IMR-90 (cell line): Measurements from ENCODE around the gene ARHGEF10L. TPM values are rescaled to one million over a fixed set of nuclear protein-coding genes. Genes with fewer than 3 reads are reported as not detected.
A peak's percentile ranks its signal among the peaks of the same experiment; 100 is the strongest.

Experiments
- ATAC-seq: fragments of 200-7000 bp; cut with Tn5 transposase; 2 replicates; pipeline ENCODE4 v1.9.1; 2020; ENCODE audit warnings: low read depth, mild to moderate bottlenecking, moderate library complexity
- BruUV-seq: library from RNA; stranded (reverse); fragments of 400-500 nt; replicated peaks from 2 replicates; lab custom pipeline; 2021; lab: Mats Ljungman, UMichigan
- CTCF ChIA-PET: fragments of 300-600 bp; formaldehyde crosslinking; extraction: SDS; loops from one replicate; lab custom pipeline; 2021; ENCODE audit warnings: antibody characterized with exemption; lab: Yijun Ruan, JAX
- POLR2A ChIA-PET: fragments of 300-600 bp; sonication (Branson Sonifier 250); formaldehyde crosslinking; loops from one replicate; lab custom pipeline; 2022; ENCODE audit warnings: antibody characterized with exemption; ENCODE audit not compliant: unreplicated experiment; lab: Charles Lee
- DNase-seq: peaks from one replicate; pipeline ENCODE4 v3.0.0; 2013
- H2AFZ ChIP-seq: replicated peaks from 2 replicates; pipeline ENCODE3; 2013; ENCODE audit warnings: low read length, mild to moderate bottlenecking; ENCODE audit not compliant: poor library complexity
- H2AK5ac ChIP-seq: 2 replicates; pipeline ENCODE4 v1.6.1; 2013; ENCODE audit warnings: low read depth, low read length, inconsistent platforms
- H2AK9ac ChIP-seq: replicated peaks from 2 replicates; pipeline ENCODE3; 2013; ENCODE audit warnings: mild to moderate bottlenecking, low read depth, low read length, moderate library complexity; ENCODE audit not compliant: poor library complexity
- H2BK120ac ChIP-seq: 2 replicates; pipeline ENCODE4 v1.6.1; 2013; ENCODE audit warnings: low read depth, low read length, inconsistent platforms
- H2BK15ac ChIP-seq: 3 replicates; pipeline ENCODE4 v1.6.1; 2013; ENCODE audit warnings: low read depth, low read length, inconsistent platforms
- H2BK20ac ChIP-seq: 2 replicates; pipeline ENCODE4 v1.6.1; 2013; ENCODE audit warnings: low read depth, mild to moderate bottlenecking, inconsistent platforms, low read length, moderate library complexity
- H2BK5ac ChIP-seq: 2 replicates; pipeline ENCODE4 v1.6.1; 2013; ENCODE audit warnings: mild to moderate bottlenecking, low read depth, low read length, inconsistent platforms; ENCODE audit not compliant: poor library complexity, severe bottlenecking
- H3K14ac ChIP-seq: replicated peaks from 2 replicates; pipeline ENCODE4 v1.6.1; 2013; ENCODE audit warnings: low read depth, low read length, inconsistent platforms
- H3K18ac ChIP-seq: 2 replicates; pipeline ENCODE4 v1.6.1; 2013; ENCODE audit warnings: low read depth, low read length, control low read depth
- H3K23ac ChIP-seq: 2 replicates; pipeline ENCODE4 v1.6.1; 2013; ENCODE audit warnings: low read depth, low read length, inconsistent platforms
- H3K27ac ChIP-seq: 2 replicates; pipeline ENCODE4 v1.5.1; 2013; ENCODE audit warnings: mild to moderate bottlenecking, control low read depth, low read length; ENCODE audit not compliant: insufficient read depth
- H3K27me3 ChIP-seq: 2 replicates; pipeline ENCODE4 v1.6.1; 2013; ENCODE audit warnings: low read length; ENCODE audit not compliant: control insufficient read depth, insufficient read depth
- H3K36me3 ChIP-seq: 2 replicates; pipeline ENCODE4 v1.6.1; 2013; ENCODE audit warnings: low read length, mixed read lengths; ENCODE audit not compliant: control insufficient read depth, insufficient read depth
- H3K4ac ChIP-seq: 2 replicates; pipeline ENCODE4 v1.6.1; 2013; ENCODE audit warnings: low read depth, low read length, inconsistent platforms
- H3K4me1 ChIP-seq: 2 replicates; pipeline ENCODE4 v1.6.1; 2013; ENCODE audit warnings: low read length, mixed read lengths; ENCODE audit not compliant: control insufficient read depth, insufficient read depth
- H3K4me2 ChIP-seq: 2 replicates; pipeline ENCODE4 v1.6.1; 2013; ENCODE audit warnings: low read depth, mild to moderate bottlenecking, control low read depth, low read length, moderate library complexity
- H3K4me3 ChIP-seq: 2 replicates; pipeline ENCODE4 v1.5.1; 2013; ENCODE audit warnings: low read depth, mild to moderate bottlenecking, control low read depth, low read length, moderate library complexity; ENCODE audit not compliant: insufficient read depth
- H3K56ac ChIP-seq: 2 replicates; pipeline ENCODE4 v1.6.1; 2013; ENCODE audit warnings: low read length, inconsistent platforms; ENCODE audit not compliant: insufficient read depth; ENCODE audit errors: extremely low read depth
- H3K79me1 ChIP-seq, 2 experiments: 2 replicates each; pipeline ENCODE4 v1.6.1; 2013; ENCODE audit warnings: low read length in 2 of 2, inconsistent platforms in 1 of 2, low read depth in 1 of 2
- H3K9ac ChIP-seq: 2 replicates; pipeline ENCODE4 v1.6.1; 2013; ENCODE audit warnings: low read depth, low read length, control low read depth
- H3K9me1 ChIP-seq: 2 replicates; pipeline ENCODE4 v1.6.1; 2013; ENCODE audit warnings: low read length, inconsistent platforms; ENCODE audit not compliant: insufficient read depth
- H3K9me3 ChIP-seq: 2 replicates; pipeline ENCODE4 v1.6.1; 2013; ENCODE audit warnings: low read length; ENCODE audit not compliant: control insufficient read depth, insufficient read depth
- H4K20me1 ChIP-seq: 2 replicates; pipeline ENCODE4 v1.6.1; 2013; ENCODE audit warnings: low read length, inconsistent platforms; ENCODE audit not compliant: insufficient read depth
- H4K5ac ChIP-seq: 2 replicates; pipeline ENCODE4 v1.6.1; 2013; ENCODE audit warnings: mild to moderate bottlenecking, low read depth, low read length, control low read depth
- H4K8ac ChIP-seq, 2 experiments: 2 replicates each; pipeline ENCODE4 v1.6.1; 2013; ENCODE audit warnings: low read depth in 2 of 2, low read length in 2 of 2, control low read depth in 1 of 2, inconsistent platforms in 1 of 2
- H4K91ac ChIP-seq: 2 replicates; pipeline ENCODE4 v1.6.1; 2013; ENCODE audit warnings: low read depth, low read length, inconsistent platforms; ENCODE audit not compliant: insufficient read depth
- BHLHE40 ChIP-seq: fragments of 150-350 bp; IDR thresholded peaks from 2 replicates; pipeline ENCODE4 v1.6.1; 2016; ENCODE audit warnings: mild to moderate bottlenecking, low read depth, low read length
- CHD1 ChIP-seq: IDR thresholded peaks from 2 replicates; pipeline ENCODE4 v1.6.1; 2012; ENCODE audit warnings: low read depth, low read length, improper control_type of control experiment
- FOS ChIP-seq: fragments of 150-350 bp; IDR thresholded peaks from 2 replicates; pipeline ENCODE4 v1.6.1; 2016; ENCODE audit warnings: low read depth, low read length
- MAZ ChIP-seq: IDR thresholded peaks from 2 replicates; pipeline ENCODE4 v1.6.1; 2012; ENCODE audit warnings: low read depth, mild to moderate bottlenecking, low read length, improper control_type of control experiment, moderate library complexity, borderline replicate concordance
- POLR2A ChIP-seq: IDR thresholded peaks from 2 replicates; pipeline ENCODE4 v1.6.1; 2012; ENCODE audit warnings: mild to moderate bottlenecking, low read depth, low read length
- RAD21 ChIP-seq: IDR thresholded peaks from 2 replicates; pipeline ENCODE4 v1.6.1; 2012; ENCODE audit warnings: low read length, improper control_type of control experiment
- SMC3 ChIP-seq: fragments of 150-350 bp; IDR thresholded peaks from 2 replicates; pipeline ENCODE4 v1.6.1; 2016; ENCODE audit warnings: low read depth, mild to moderate bottlenecking, antibody characterized with exemption, low read length, moderate library complexity
- WGBS, 2 experiments: methylation state at CpG; one replicate each; pipeline versions ENCODE4 v1.1.5 to v1.1.7; 2013; ENCODE audit warnings: missing lambda C conversion rate in 2 of 2; ENCODE audit not compliant: insufficient read length in 1 of 2; ENCODE audit errors: extremely low coverage in 2 of 2; 5-methylcytosine and 5-hydroxymethylcytosine counted together
- dilution Hi-C: fragments of 300-500 bp; cut with HindIII; formaldehyde crosslinking; loops from one replicate; pipeline ENCODE4 v1.14.3; 2018; ENCODE audit warnings: low sequenced_read_pairs; ENCODE audit not compliant: unreplicated experiment
- in situ Hi-C: fragments of 300-500 bp; cut with MboI; formaldehyde crosslinking; loops from 3 replicates; pipeline ENCODE4 v1.14.3; 2019; ENCODE audit warnings: low sequenced_read_pairs, inconsistent platforms, mixed read lengths
- intact Hi-C: fragments of 100-400 bp; cut with micrococcal nuclease; formaldehyde crosslinking; loops from 2 replicates; pipeline ENCODE4 v1.10.0; 2022
- polyA plus RNA-seq, 3 experiments: library from polyadenylated mRNA; depleted of rRNA; stranded (reverse); fragments of >200 nt; gene quantifications; 2 replicates each; pipeline ENCODE4 v1.2.3, GENCODE V29; 2012; ENCODE audit warnings: low replicate concordance in 1 of 3
- total RNA-seq: library from RNA; depleted of rRNA; stranded (reverse); fragments of >200 nt; gene quantifications from 2 replicates; pipeline ENCODE4 v1.2.3, GENCODE V29; 2012
- TF ChIP-seq, protein P1 (sequence below): fragments of 150-350 bp; IDR thresholded peaks from 2 replicates; pipeline ENCODE4 v1.6.1; 2016; ENCODE audit warnings: low read depth, mild to moderate bottlenecking, low read length, moderate library complexity, borderline replicate concordance

ARHGEF10L gene
- total and polyA plus RNA-seq, 2 of the 4 experiments (the other 2 are of a cell fraction), result 4.8 to 12.4 TPM

DNA sequence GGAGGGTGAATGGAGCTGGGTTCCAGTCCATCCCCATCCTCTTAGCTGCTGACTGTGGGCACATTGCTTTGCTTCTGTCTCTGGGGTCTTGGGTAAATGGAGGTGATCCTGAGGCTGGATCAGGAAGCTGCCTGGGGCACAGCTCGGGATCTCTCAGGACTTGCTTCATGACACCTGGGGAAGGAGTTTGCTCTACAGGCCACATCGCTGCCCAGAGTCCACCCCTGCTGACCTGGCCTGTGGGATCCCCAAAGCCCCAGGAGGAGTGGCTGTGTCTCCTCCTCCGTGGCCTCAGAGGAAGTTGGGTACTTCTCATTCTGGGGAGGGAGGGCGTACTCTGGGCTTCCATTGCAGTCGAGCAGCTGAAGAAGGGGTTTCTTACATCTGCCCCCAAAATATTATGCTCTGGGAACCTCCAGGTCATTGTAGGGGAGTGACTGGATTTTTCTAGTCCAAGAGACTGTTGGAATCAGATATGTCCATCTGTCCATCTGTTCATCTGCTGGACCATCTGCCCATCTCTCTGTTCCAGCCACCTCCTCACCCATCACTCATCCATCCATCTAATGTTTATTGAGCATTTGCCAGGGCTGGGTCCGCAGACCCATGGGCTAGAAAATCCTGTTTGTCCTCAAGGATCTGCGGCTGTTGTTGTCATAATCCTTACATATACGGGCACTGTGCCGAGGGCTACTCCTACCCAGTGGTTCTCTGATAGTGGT, 45.9 kb downstream of the ARHGEF10L start:
- Histone ChIP-seq H3K9me1 (peaks cover 22% of the 10 kb centered on the region), H3K18ac (no peak overlapping the region), H2BK5ac (no peak overlapping the region), H3K27me3 (no peaks in the 10 kb centered on the region), H3K9ac (no peak overlapping the region), H3K4me1 (peaks cover 30% of the 10 kb centered on the region), H3K4ac (peak overlapping the region; percentile 0; the same call in 1 of the 2 replicates), H3K23ac (no peak overlapping the region), H4K8ac (no peak overlapping the region; a peak in 1 of 4 replicates), H3K79me1 (peaks cover 0 to 27% of the 10 kb centered on the region in 2 experiments; a peak in 2 of 4 replicates), H2AFZ (no peak overlapping the region), H3K14ac (0 out of 2 replicates have a peak overlapping the region, but pooled peaks have one; percentile 4), H2AK5ac (peak overlapping the region; percentile 44; the same call in 1 of the 2 replicates), H4K20me1 (0 out of 2 replicates have a peak, but pooled peaks cover 3% of the 10 kb centered on the region), H3K36me3 (0 out of 2 replicates have a peak, but pooled peaks cover 3% of the 10 kb centered on the region), H3K4me3 (no peak overlapping the region), H4K91ac (no peak overlapping the region), H3K9me3 (no peaks in the 10 kb centered on the region), H2AK9ac (no peak overlapping the region), H2BK120ac (peak overlapping the region; percentile 21; the same call in 1 of the 2 replicates), H2BK20ac (no peak overlapping the region), H3K27ac (no peak overlapping the region), H4K5ac (no peak overlapping the region), H3K4me2 (no peak overlapping the region), H3K56ac (no peak overlapping the region), H2BK15ac (no peak overlapping the region)
- DNase-seq, result no peak
- ChIA-PET CTCF (interaction anchor here (1.0 to 1.4 kb wide), 2 partner anchors 9 to 22 kb away, joined by 3 to 4 read pairs; no protein-coding TSS in a partner anchor), POLR2A (interaction anchor here (0.6 kb wide), 1 partner anchor 459 kb away, joined by 5 read pairs; no protein-coding TSS in a partner anchor)
- TF ChIP-seq SMC3, result no peak
- TF ChIP-seq MAZ, result no peak
- no peak for TF ChIP-seq POLR2A
- no peak for TF ChIP-seq RAD21
- TF ChIP-seq FOS, result no peak
- no peak for TF ChIP-seq CHD1
- TF ChIP-seq, protein P1, sequence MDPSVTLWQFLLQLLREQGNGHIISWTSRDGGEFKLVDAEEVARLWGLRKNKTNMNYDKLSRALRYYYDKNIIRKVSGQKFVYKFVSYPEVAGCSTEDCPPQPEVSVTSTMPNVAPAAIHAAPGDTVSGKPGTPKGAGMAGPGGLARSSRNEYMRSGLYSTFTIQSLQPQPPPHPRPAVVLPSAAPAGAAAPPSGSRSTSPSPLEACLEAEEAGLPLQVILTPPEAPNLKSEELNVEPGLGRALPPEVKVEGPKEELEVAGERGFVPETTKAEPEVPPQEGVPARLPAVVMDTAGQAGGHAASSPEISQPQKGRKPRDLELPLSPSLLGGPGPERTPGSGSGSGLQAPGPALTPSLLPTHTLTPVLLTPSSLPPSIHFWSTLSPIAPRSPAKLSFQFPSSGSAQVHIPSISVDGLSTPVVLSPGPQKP, result no peak
- no peak for TF ChIP-seq BHLHE40
- in situ Hi-C loops, result no loop called here
- no peak for ATAC-seq
- BruUV-seq, result no TSS peak
- intact Hi-C loops, result loop anchor here (5.0 kb wide), 2 partner anchors 43 to 83 kb away; no protein-coding TSS in a partner anchor
- WGBS, 2 experiments, result no CpG with 5 or more reads among the region's 9 CpGs
- dilution Hi-C loops, result no loop called here
